Retina (tissue), 1 donor: Measurements from ENCODE around the gene GIMAP7.
"Not testable (repeated sequence)": the region's sequence is repeated elsewhere in the genome, so short reads cannot be mapped to it uniquely, and the experiment has no call there.

ENCODE experiments used
- DNase-seq: peaks from one replicate; pipeline ENCODE4 v3.0.0-alpha.2; 2016

GIMAP7 gene

DNA sequence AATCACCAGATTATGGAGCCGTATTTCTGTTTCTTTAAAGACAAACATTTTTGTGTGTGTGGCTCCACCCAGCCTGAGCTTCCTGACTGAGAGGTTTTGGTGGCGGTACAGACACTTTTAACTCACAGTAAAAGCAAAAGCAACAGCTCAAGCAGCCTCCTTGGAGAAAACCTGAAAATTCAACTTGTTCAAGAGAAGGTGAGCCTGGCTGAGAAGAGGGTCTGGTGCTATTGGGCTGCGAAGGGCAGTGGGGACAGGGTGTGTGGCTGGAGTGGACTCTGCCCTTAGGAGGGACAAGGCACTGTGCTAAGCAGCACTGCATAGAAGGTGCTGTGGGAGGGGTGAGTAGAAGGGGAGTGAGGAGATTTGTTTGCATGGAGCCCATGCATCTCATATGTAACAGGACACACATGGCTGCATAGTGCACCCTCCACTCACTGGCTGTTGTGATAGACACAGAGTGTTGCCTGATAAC lies at the start of gene GIMAP7:
Gene GIMAP7 (plus strand): TSS at position 125 of the 475 bp plus-strand sequence. CDS start 5,103 bp downstream, outside the sequence.
- no peak for DNase-seq

DNA sequence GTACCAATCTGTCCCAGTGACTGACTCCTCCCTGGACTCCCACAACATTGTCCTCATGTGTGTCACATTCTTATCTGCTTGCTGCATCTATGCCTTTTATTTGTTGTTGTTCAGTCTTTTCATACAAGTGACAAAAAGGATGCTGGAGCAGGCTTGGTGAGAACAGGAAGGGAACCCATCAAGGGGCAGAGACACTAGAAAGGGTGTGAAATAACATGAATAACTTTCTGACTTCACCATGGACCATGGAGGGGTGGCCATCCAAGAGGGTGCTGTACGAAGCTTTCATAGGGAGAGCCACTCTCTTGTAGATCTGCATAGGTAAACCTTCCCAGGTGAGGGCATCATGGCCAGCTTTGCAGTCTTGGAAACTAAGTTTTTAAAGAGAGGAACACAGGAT lies 49.7 kb upstream of the GIMAP7 start:
- DNase-seq: no peak

DNA sequence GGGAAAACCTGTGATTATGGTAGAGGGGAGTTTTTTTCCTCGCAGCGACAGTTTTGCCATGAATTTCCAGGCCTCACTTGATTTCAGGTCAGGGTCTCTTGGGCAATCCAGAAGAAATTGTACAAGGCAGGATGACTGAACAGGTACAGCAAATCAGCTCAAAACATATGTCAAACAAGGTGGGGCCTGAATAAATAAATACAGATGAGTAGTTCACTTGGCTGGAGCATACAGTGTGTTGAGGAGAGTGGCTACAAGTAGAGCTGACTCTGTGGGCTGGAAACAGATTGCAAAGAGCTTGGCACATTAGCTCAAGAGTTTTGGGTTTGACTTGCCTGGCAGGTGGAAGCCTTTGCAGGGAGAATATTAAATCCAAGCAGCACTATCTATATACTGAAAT lies 49.3 kb upstream of the GIMAP7 start:
- DNase-seq: no peak

DNA sequence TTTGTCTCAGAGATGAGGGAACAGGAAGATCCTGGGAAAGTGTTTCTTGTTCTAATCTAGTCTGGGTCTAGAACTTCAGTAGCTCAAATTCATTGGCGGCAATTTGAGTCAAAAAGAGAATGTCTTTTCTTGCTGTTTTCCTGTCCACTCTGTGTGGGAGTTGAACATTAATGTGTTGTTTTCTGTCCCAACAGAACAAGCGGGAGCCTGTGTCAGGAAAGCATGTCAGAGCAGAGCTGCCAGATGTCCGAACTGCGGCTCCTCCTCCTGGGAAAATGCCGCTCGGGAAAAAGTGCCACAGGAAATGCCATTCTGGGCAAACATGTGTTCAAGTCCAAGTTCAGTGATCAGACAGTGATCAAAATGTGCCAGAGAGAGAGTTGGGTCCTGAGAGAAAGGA lies 48.2 kb upstream of the GIMAP7 start:
- no peak for DNase-seq

DNA sequence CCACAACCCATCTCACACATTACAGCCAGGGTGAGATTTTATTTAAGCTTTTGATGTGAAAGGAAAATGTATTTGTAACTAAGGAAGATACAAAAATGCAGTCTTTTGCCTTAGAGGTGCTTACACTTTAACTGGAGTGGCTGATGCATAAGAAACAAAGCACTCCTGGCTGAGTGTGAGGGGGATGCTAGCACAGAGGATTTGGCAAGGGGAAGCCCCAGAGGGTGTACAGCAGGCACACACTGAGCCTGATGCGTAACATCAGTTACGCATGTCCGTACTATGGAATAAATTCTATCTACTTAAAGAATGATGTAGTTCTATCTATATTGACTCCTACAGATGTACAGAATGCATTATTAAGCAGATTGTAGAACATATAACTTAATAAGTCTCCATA lies 46.4 kb upstream of the GIMAP7 start:
- no peak for DNase-seq

DNA sequence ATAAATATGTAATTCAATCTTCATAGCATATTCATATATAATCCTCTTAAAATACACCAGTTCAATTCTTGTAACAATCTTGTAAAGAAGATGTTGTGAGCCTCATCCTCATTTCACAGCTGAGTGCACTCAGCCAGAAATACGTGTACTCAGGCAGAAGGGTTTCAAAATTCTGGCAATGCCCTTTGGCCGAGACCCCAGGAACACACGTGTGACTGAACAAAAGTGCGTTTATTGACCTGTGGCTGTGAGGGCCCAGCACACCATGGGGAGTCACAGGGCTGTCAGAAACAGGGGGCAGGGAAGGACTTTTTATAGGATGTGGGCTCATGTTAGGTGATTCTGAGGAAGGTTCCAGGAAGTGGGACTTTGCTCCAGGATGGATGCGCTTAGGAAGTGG lies 42.8 kb upstream of the GIMAP7 start:
- DNase-seq: no peak

DNA sequence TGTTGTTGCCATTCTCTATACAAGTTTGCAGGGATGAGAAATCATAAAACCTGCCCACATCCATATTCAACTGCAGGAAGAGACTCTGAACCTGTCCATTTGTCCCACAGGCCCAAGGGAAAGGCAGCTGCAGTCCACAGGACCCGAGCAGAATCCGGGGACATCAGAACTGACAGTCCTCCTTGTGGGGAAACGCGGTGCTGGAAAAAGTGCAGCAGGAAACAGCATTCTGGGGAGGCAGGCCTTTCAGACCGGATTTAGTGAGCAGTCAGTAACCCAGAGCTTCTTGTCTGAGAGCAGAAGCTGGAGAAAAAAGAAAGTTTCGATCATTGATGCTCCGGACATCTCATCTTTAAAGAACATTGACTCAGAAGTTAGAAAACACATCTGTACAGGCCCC lies 40.8 kb upstream of the GIMAP7 start:
- no peak for DNase-seq

DNA sequence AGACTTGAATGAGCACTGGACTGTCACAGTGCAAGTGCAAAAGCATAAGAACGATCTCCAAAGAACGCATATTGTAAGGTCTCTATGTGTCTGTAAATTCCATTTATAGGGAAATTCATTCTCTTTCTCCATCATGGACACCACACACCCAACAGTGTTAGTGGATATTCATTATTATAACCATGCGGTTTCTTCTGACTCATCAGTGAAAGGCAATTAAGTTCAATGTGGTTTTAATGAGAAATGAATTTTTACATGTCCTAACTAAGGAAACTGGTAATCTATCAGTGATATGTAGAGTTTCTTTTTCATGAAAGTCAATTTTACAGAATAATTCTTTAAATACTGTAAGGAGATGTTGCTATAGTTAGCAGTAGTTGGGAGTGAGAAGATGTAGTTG lies 38.4 kb upstream of the GIMAP7 start:
- no peak for DNase-seq

DNA sequence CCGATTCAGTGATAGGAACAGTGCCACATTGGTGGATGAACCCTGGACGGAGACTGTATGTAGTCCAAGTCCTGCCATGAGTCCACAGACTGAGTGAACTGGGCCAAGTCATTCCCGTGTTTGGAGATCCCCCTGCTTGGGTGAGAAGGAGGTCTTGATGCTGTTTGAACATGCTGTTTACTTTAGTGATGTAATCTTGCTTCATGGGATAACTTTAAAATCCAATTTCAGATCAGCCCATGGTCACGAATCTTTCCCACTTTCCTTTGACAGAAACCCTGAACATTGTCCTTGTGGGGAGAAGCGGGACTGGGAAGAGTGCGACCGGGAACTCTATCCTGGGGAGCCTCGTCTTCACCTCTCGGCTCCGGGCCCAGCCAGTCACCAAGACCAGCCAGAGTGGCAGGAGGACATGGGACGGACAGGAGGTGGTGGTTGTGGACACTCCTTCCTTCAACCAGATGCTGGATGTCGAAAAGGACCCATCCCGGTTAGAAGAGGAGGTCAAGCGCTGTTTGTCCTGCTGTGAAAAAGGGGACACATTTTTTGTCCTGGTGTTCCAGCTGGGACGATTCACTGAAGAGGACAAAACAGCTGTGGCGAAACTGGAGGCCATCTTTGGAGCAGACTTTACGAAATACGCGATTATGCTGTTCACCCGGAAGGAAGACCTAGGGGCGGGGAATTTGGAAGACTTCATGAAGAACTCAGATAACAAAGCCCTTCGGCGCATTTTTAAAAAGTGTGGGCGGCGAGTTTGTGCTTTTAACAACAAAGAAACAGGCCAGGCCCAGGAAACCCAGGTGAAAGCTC lies 37.6 kb upstream of the GIMAP7 start:
- DNase-seq: no peak

DNA sequence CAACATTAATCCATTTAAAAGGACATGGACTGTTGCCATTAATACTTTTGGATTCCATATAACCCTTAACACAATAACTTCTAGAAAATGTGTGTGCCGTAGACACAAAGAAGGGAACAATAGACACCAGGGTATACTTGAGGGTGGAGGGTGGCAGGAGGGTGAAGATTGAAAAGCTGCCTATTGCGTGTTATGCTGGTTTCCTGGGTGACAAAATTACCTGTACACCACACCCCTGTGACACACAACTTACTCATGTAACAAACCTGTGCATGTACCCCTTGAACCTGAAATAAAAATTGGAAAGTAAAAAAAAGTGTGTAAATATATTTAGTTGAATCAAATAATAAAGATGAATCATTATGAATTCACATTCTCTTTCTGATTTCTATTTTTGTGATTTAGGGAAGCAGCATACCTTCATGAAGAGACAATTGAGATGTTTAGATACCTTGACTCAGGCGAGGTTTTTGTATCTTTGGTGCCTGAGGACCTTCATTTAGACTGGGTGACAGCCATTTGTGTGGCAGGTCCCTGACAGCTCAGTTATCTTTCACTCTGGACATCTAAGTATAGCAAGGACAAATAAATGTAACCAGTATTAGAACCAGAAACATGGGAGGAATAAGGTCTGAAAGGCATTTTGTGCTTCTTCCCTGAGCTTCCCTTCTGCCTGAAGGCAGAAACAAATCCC lies 35.5 kb upstream of the GIMAP7 start:
- no peak for DNase-seq

DNA sequence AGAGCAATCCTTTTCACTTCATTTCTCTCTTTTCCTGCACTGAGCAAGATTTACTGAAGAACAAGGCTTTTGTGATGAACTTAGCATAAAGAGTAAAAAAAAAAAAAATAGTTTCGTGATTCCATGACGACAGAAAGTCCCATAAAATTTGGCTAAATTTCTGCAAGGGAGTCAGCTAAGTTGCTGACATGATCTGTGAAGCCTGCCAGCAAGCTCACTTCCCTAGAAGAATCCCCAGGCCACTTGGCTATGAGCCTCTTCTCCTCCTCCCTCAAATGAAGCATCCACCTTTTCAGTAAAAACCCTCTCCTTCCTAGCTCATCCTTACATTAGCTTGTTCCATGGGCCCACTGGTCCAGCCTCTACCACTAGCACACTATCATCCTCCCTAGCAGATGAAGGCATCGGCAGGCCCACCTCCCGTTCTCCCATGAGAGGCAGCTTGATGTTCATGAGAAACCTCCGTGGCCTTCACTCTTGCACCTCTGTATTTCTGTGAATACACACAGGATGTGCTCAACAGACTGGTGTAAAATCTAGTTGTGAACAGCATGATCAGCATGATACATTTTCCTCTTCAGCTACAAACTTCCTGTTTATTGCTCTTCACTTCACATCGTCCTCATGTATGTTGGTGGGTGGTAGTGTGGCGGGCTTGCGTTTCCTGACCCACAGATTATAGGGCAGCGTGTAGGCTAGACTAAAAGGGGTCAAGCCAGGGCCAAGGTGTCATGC lies 33.3 kb upstream of the GIMAP7 start:
- DNase-seq: no peak

DNA sequence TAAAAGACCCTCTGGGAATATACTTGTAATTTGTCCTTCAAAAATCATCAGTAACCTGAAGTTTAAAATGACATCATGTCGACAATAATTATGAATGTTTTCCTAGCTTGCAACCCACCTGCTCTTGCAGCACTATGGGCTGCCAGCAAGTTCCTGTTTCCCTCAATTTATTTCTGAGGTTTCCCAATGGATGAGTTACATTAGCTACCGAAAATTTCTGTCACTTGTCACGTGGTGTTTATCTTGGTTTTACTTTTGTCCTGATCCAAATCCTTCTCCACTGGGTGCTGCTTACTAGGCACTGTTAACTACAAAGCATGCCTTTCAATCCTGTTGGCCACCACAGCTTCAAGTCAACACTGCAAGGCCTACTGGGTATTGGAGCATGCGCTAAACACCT lies 32.8 kb upstream of the GIMAP7 start:
- no peak for DNase-seq

DNA sequence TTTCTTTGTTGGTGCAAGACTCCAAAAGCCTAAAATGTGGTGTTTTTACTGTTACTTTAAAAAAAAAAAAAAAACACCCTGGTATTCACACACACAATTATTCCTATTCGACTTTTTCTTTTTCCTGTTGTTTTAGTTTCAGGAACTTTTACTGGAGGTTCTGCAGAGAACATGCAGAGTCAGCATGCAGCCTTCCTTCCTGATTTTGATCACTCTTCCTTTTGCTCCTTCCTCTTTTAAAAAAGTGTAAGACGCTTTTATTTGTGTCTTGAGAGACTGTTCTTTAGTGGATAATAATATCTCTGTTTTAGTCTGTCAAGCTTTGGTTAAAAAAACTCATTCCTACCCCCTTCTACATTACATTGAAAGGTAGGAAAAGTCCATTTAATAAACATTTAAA lies 31.2 kb upstream of the GIMAP7 start:
- DNase-seq: not testable (repeated sequence)

DNA sequence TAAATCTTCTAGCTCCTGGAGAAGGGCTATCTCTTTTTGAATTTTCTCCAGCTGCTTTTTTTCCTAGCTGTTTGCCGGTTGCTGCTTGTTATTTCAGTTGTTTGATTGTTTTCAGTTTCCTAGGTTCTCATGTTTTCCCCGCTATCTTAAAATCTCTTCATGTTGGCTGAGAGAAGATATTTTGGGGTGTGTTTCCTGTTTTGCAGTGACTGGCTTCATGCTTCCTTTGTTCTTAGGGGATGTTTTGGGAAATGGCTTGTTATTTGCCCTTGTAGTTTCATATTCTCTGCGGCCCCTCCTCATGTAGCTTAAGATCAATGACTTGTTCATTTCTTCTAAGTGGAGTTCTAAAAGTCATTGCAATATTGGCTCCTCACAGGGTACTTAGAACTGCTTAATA lies 30.6 kb upstream of the GIMAP7 start:
- not testable (repeated sequence) for DNase-seq

DNA sequence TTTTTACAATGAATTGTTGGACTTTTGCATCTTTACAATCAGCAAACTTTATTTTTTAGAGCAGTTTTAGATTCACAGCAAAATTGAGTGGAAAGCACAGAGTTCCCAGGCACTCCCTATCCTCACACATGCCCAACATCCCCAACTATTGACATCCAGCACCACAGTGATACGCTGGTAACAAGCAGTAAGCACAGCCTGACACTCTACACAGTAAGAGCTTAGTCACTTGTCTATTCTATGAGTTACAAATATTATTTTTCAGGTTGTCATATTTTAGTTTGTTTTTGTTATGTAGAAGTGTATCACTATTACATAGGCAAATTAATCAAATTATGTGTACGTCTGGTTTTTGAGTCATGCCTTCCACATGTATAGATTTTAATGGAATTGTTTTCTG lies 27.0 kb upstream of the GIMAP7 start:
- DNase-seq: no peak

DNA sequence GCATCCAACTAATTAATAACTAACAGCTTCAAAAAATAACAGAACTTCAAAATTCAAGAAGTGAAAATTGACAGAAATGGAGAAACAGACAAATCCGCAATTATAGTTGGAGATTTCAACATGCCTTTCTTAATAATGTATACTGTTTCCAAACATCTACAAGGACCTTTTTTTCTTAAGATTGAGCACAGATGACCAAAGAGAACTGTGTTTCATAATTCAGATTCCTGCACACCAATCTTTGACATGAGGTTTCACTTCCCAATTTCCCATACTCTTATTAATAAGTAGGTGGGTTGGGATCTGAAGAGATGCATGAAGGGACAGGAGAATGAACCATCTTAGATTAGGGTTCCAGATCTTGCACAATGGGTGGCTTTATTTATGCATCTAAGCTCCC lies 24.9 kb upstream of the GIMAP7 start:
- no peak for DNase-seq

DNA sequence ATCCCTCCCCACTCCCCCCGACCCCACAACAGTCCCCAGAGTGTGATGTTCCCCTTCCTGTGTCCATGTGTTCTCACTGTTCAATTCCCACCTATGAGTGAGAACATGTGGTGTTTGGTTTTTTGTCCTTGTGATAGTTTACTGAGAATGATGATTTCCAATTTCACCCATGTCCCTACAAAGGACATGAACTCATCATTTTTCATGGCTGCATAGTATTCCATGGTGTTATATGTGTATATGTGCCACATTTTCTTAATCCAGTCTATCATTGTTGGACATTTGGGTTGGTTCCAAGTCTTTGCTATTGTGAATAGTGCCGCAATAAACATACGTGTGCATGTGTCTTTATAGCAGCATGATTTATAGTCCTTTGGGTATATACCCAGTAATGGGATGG lies 21.2 kb upstream of the GIMAP7 start:
- not testable (repeated sequence) for DNase-seq

DNA sequence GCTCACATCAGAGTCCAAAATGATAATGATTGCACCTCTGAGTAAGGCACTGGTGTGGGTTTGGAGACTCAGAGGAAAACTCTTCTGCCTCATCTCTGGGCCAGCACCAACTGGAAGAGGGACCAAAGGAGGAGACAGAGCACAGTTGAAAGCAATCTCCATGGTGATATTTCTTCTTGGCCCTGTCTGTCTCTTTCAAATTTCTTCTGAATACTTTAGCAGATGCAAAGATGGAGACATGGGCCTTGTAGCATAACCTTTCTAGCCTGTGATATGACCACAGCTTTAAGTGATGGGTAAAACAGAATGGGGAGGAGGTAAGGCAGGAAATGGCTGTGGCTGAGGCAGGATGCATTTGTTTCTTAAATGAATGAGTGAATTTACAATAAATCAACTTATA lies 12.2 kb upstream of the GIMAP7 start:
- no peak for DNase-seq

DNA sequence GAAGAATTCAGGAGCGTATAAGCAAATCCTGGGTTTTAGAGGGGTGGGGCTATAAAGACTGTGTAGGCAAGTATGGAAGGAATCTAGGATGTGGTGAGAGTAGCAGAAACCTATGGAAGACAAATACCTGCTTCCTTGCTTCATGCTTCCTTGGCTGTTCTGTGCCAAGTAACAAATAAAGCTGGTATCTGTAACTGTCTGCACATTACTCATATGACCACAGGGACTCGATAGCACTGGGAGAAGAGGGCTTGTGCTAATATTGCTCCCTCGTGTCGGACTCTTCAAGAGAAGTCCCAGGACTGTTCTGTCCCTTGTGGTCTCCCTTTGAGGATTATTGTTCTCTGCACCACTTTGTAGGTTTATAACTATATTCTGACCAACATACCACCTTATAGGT lies 11.5 kb upstream of the GIMAP7 start:
- no peak for DNase-seq

DNA sequence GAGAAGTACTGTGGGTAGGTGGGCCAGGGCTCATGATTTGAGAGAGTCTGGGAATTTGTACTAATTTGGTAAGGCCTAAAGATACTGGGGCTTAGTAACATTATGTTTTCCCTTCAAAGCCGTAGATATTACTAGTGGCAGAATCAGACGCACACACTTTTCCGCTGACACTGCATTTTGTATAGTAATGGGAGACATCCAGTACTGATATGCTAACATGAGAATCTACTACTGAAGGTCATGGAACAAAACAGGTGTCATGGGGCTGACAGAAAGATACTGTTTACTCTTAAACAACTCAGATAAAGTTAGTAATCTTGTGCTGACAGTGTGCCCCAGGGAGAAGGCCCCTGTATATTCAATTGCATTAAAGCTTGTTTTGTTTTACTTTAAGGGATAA lies 11.1 kb upstream of the GIMAP7 start:
- DNase-seq: no peak

DNA sequence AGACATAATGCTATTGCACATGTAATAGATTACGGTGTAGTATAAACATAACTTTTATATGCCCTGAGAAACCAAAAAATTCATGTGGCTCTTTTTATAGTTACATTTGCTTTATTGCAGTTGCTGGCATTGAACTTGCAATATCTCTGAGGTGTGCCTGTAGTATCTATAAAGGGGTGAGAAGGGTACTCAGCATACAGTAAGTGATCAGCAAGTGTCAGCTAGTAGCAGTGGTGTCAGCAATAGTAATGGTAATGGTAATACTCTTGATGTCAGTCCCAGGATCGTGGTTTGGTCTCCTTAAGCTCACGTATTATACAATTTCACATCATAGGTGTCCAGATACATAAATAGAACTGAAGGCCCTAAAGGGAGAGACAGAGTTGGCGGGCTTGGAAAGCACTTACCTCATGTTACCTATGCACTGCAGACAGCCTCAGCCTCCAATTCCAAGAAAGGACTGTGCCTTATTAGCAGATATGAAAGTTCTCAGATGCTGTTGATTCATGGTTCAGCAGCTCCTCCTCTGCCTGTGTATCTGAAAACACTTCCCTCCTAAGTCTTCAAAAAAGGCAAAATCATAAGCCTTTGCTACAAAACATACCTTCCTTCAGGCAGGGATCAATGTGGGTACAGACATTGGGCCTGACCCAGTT lies 6.6 kb upstream of the GIMAP7 start:
- DNase-seq: no peak

DNA sequence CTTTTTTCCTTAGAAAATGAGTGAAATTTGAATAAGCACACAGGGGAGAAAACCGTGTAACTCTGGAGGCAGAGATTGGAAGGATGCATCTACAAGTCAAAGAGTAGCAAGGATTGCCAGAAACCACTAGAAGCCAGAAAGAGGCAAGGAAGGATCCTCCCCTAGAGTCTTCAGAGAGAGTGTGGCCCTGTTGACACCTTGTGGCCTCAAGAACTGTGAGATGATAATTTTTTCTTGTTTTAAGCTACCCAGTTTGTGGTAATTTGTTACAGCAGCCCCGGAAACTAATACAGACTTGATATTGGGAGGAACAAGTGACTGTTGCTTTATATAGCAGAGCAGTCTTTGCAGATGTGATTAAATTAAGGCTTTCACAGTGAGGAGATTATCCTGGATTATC lies 3.6 kb upstream of the GIMAP7 start:
- DNase-seq: no peak

DNA sequence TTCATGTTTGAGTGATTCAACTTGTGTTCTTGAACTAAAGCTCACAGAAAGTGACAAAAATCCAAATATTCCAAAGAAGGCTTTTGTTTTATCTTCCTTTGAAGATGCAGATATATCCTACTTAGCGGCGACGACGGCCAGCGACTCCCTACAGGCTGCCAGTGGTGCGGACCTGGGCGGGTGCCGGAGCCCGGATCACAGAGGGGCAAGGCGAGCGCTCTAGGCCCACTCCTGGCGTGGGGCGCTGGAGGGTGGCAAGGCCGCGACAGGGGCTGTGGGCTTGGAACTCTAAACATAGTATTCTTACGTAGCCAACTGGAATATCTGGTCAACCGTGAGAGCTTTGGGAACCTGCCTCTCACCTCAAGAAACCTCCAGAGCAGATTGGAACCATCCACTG lies 914 bp upstream of the GIMAP7 start:
- no peak for DNase-seq
